Ishikawa (cell line): ENCODE data around the gene RIMS1.

Experiments
- CEBPB ChIP-seq: IDR thresholded peaks from 2 replicates; pipeline ENCODE4 v1.6.1; 2012
- CREB1 ChIP-seq: IDR thresholded peaks from 2 replicates; pipeline ENCODE4 v1.6.1; 2012; ENCODE audit warnings: low read depth
- EGR1 ChIP-seq: IDR thresholded peaks from 2 replicates; pipeline ENCODE4 v1.6.1; 2012
- EP300 ChIP-seq: IDR thresholded peaks from 2 replicates; pipeline ENCODE4 v1.6.1; 2012; ENCODE audit warnings: borderline replicate concordance
- FOXM1 ChIP-seq: IDR thresholded peaks from 2 replicates; pipeline ENCODE4 v1.6.1; 2012; ENCODE audit warnings: low read depth, borderline replicate concordance
- MAX ChIP-seq: IDR thresholded peaks from 2 replicates; pipeline ENCODE4 v1.6.1; 2012
- NFIC ChIP-seq: IDR thresholded peaks from 2 replicates; pipeline ENCODE4 v1.6.1; 2012
- RAD21 ChIP-seq: IDR thresholded peaks from 2 replicates; pipeline ENCODE4 v1.6.1; 2012; ENCODE audit warnings: low read depth
- REST ChIP-seq: IDR thresholded peaks from 2 replicates; pipeline ENCODE4 v1.6.1; 2012; ENCODE audit warnings: low read depth, mild to moderate bottlenecking
- TAF1 ChIP-seq: IDR thresholded peaks from 2 replicates; pipeline ENCODE4 v1.6.1; 2012; ENCODE audit warnings: low read depth, mild to moderate bottlenecking
- TCF12 ChIP-seq: IDR thresholded peaks from 2 replicates; pipeline ENCODE4 v1.6.1; 2012; ENCODE audit warnings: low read depth
- TEAD4 ChIP-seq: IDR thresholded peaks from 2 replicates; pipeline ENCODE4 v1.6.1; 2012
- USF1 ChIP-seq: IDR thresholded peaks from 2 replicates; pipeline ENCODE4 v1.6.1; 2012
- YY1 ChIP-seq: IDR thresholded peaks from 2 replicates; pipeline ENCODE4 v1.6.1; 2012; ENCODE audit warnings: low read depth
- ZBTB7A ChIP-seq: IDR thresholded peaks from 2 replicates; pipeline ENCODE4 v1.6.1; 2012; ENCODE audit warnings: low read depth

Gene RIMS1

GRCh38 chr6:71902261-71902660 lies 15.9 kb downstream of the RIMS1 start:
- TF ChIP-seq TAF1 (no peak), RAD21 (no peak), YY1 (no peak), ZBTB7A (no peak), CEBPB (no peak), FOXM1 (no peak)

GRCh38 chr6:71906813-71907212 lies 20.5 kb downstream of the RIMS1 start:
- TF ChIP-seq NFIC = no peak
- TF ChIP-seq ZBTB7A = no peak
- no peak for TF ChIP-seq EP300
- no peak for TF ChIP-seq CREB1
- TF ChIP-seq TAF1 = no peak
- TF ChIP-seq CEBPB = no peak
- no peak for TF ChIP-seq MAX
- no peak for TF ChIP-seq REST
- no peak for TF ChIP-seq USF1
- TF ChIP-seq TEAD4 = no peak
- no peak for TF ChIP-seq FOXM1
- TF ChIP-seq YY1 = no peak
- TF ChIP-seq EGR1 = no peak
- no peak for TF ChIP-seq TCF12

GRCh38 chr6:71908162-71908765 lies 21.9 kb downstream of the RIMS1 start:
- TF ChIP-seq USF1 (no peak), ZBTB7A (no peak), RAD21 (no peak), NFIC (no peak), CEBPB (no peak), MAX (no peak), TCF12 (no peak), EP300 (no peak), EGR1 (no peak), FOXM1 (no peak), TAF1 (no peak), REST (no peak), TEAD4 (no peak), CREB1 (no peak), YY1 (no peak)

- no peak for TF ChIP-seq FOXM1
- no peak for TF ChIP-seq USF1
- no peak for TF ChIP-seq REST
- TF ChIP-seq MAX = no peak
Measured at GRCh38 chr6:71913444-71914234, 27.3 kb downstream of the RIMS1 start.
